Ishikawa (cell line): Measurements from ENCODE around the gene ZCCHC17.

Experiments used
- EP300 ChIP-seq: IDR thresholded peaks from 2 replicates; pipeline ENCODE4 v1.6.1; 2012; ENCODE audit warnings: borderline replicate concordance
- MAX ChIP-seq: IDR thresholded peaks from 2 replicates; pipeline ENCODE4 v1.6.1; 2012
- RAD21 ChIP-seq: IDR thresholded peaks from 2 replicates; pipeline ENCODE4 v1.6.1; 2012; ENCODE audit warnings: low read depth
- REST ChIP-seq: IDR thresholded peaks from 2 replicates; pipeline ENCODE4 v1.6.1; 2012; ENCODE audit warnings: low read depth, mild to moderate bottlenecking
- TAF1 ChIP-seq: IDR thresholded peaks from 2 replicates; pipeline ENCODE4 v1.6.1; 2012; ENCODE audit warnings: low read depth, mild to moderate bottlenecking
- YY1 ChIP-seq: IDR thresholded peaks from 2 replicates; pipeline ENCODE4 v1.6.1; 2012; ENCODE audit warnings: low read depth
- ZBTB7A ChIP-seq: IDR thresholded peaks from 2 replicates; pipeline ENCODE4 v1.6.1; 2012; ENCODE audit warnings: low read depth

GRCh38 chr1:31389616-31390015 is 92.8 kb downstream of the ZCCHC17 start:
- TF ChIP-seq RAD21 (no peak), MAX (no peak), REST (no peak), TAF1 (no peak), ZBTB7A (no peak), EP300 (no peak), YY1 (no peak)
